SK-N-MC (cell line): ENCODE measurements around the gene KRT86.

ENCODE experiments used
- EZH2 ChIP-seq: fragments of 200-600 bp; sonication (generic); IDR thresholded peaks from one replicate; pipeline ENCODE4 v1.6.1; 2017; ENCODE audit warnings: antibody characterized with exemption
- POLR2AphosphoS5 ChIP-seq: IDR thresholded peaks from 2 replicates; pipeline ENCODE4 v1.6.1; 2012; ENCODE audit warnings: mild to moderate bottlenecking, low read depth, low read length, borderline replicate concordance

GRCh38 chr12:52228366-52228765, 46.1 kb upstream of the KRT86 start:
- no peak for TF ChIP-seq POLR2AphosphoS5
- no peak for TF ChIP-seq EZH2
